ENCODE measurements around the gene HSFX4. TPM values are rescaled to one million over a fixed set of nuclear protein-coding genes. Genes with fewer than 3 reads are reported as not detected.

HSFX4 gene
- total RNA-seq, 2 donors from 2014 or later = not detected

DNA sequence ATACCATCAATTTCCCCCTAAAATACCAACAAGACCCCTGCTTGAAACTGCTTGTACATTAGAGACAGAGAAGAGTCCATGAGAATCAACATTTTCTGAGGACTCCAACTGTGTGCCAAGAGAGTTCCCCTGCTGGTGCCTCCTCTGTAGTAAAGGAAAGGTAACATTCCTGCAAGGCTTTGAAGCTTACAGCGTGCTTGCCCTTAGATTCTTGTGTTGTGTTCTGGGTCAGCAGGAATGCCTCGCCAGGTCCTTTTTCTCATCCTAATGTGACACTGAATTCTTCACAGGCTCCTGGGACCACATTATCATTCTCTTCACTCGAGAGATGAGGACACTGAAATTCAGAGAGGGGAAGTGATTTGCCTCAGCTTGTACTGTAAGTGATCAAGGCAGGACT, 18.6 kb downstream of the HSFX4 start:
- H3K4me1 ChIP-seq (ENCODE audit: control insufficient read depth, insufficient read depth, low read length) = no peaks in the 10 kb centered on the region
- 51 to 75% methylated on average over 2 to 3 of the region's 3 CpGs for WGBS, 2 experiments (ENCODE audit: insufficient coverage in 1 of 2, insufficient read length in 1 of 2)
- H3K27me3 ChIP-seq (ENCODE audit: control insufficient read depth, insufficient read depth, low read length, poor library complexity, severe bottlenecking) = no peaks in the 10 kb centered on the region
- H3K9me3 Mint-ChIP-seq = peaks cover 51% of the 10 kb centered on the region
- H3K9me3 ChIP-seq (ENCODE audit: control insufficient read depth, low read length) = no peaks in the 10 kb centered on the region
- no peak overlapping the region for H3K27ac ChIP-seq (ENCODE audit: low read depth, low read length)
- DNase-seq = peak; percentile 73
- no peaks in the 10 kb centered on the region for H3K27me3 Mint-ChIP-seq (ENCODE audit: insufficient read depth)
- peaks cover 34% of the 10 kb centered on the region for H3K36me3 ChIP-seq (ENCODE audit: control insufficient read depth, insufficient read depth, low read length)
- no peak overlapping the region for H3K9ac ChIP-seq (ENCODE audit: extremely low read depth, low read length, poor library complexity, severe bottlenecking)
- H3K27ac Mint-ChIP-seq = peak overlapping the region; percentile 49
- H3K36me3 Mint-ChIP-seq (ENCODE audit: low read depth) = peaks cover 34% of the 10 kb centered on the region
- peaks cover 9% of the 10 kb centered on the region for H3K4me1 Mint-ChIP-seq
- no peak overlapping the region for H3K4me3 ChIP-seq (ENCODE audit: low read length)
- TF ChIP-seq, protein P1, sequence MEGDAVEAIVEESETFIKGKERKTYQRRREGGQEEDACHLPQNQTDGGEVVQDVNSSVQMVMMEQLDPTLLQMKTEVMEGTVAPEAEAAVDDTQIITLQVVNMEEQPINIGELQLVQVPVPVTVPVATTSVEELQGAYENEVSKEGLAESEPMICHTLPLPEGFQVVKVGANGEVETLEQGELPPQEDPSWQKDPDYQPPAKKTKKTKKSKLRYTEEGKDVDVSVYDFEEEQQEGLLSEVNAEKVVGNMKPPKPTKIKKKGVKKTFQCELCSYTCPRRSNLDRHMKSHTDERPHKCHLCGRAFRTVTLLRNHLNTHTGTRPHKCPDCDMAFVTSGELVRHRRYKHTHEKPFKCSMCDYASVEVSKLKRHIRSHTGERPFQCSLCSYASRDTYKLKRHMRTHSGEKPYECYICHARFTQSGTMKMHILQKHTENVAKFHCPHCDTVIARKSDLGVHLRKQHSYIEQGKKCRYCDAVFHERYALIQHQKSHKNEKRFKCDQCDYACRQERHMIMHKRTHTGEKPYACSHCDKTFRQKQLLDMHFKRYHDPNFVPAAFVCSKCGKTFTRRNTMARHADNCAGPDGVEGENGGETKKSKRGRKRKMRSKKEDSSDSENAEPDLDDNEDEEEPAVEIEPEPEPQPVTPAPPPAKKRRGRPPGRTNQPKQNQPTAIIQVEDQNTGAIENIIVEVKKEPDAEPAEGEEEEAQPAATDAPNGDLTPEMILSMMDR (conservative IDR thresholded peaks at IDR 0.05) = peak; percentile 17
- no peak overlapping the region for H3K4me3 Mint-ChIP-seq

DNA sequence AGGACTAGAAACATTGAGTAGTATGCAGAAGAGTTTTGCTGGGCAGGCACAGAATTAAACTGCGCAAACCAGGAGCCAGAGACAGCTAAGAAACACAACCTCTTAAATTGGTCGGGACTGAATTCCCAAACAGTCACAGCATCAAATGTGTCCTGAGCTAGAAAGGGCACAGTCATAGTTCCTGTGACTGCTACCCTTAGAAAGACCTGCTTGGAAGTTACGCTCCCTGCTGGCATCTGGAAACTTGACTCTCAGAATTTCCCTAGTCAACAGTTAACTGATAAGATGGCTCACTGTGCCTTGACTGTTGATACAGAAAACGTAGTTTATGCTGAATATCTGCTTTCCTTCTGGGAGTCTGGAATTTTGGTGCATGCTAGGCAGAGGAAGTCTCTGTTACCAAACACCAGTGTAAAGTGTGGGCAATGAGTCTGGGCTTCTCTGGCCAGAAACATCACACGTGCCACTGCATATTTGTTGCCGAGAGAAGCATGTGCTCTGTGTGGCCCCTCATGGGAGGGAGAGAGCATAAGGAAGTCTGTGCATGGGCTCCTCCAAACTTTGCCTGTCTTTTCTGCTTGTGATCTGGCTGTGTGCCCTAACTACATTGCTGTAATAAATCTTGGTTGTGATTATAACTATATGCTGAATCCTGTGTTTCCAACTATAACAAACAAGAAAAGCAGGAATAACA, 20.5 kb downstream of the HSFX4 start:
- H3K4me3 Mint-ChIP-seq = no peak overlapping the region
- H3K36me3 Mint-ChIP-seq (ENCODE audit: low read depth) = peaks cover 38% of the 10 kb centered on the region

GRCh38 chrX:149950681-149951080, 21.3 kb downstream of the HSFX4 start:
- Mint-ChIP-seq H3K4me1 (peaks cover 9% of the 10 kb centered on the region), H3K36me3 (ENCODE audit: low read depth) (peaks cover 36% of the 10 kb centered on the region), H3K27me3 (ENCODE audit: insufficient read depth) (no peaks in the 10 kb centered on the region), H3K27ac (no peak overlapping the region), H3K4me3 (no peak overlapping the region), H3K9me3 (peaks cover 52% of the 10 kb centered on the region)
- Histone ChIP-seq H3K27me3 (ENCODE audit: control insufficient read depth, insufficient read depth, low read length, poor library complexity, severe bottlenecking) (no peaks in the 10 kb centered on the region), H3K27ac (ENCODE audit: low read depth, low read length) (no peak overlapping the region), H3K9me3 (ENCODE audit: control insufficient read depth, low read length) (no peaks in the 10 kb centered on the region), H3K9ac (ENCODE audit: extremely low read depth, low read length, poor library complexity, severe bottlenecking) (no peak overlapping the region), H3K4me3 (ENCODE audit: low read length) (no peak overlapping the region), H3K4me1 (ENCODE audit: control insufficient read depth, insufficient read depth, low read length) (no peaks in the 10 kb centered on the region), H3K36me3 (ENCODE audit: control insufficient read depth, insufficient read depth, low read length) (peaks cover 34% of the 10 kb centered on the region)
- TF ChIP-seq, protein P1 (conservative IDR thresholded peaks at IDR 0.05) = peak; percentile 55
- DNase-seq = no peak
- WGBS, 2 experiments (ENCODE audit: insufficient coverage in 1 of 2, insufficient read length in 1 of 2) = 79 to 86% methylated on average over 1 of the region's 1 CpG

More for the DNA sequence above, 20.5 kb downstream of the HSFX4 start:
- TF ChIP-seq, protein P1 (conservative IDR thresholded peaks at IDR 0.05) = no peak
- Histone ChIP-seq H3K27me3 (ENCODE audit: control insufficient read depth, insufficient read depth, low read length, poor library complexity, severe bottlenecking) (no peaks in the 10 kb centered on the region), H3K9me3 (ENCODE audit: control insufficient read depth, low read length) (no peaks in the 10 kb centered on the region), H3K36me3 (ENCODE audit: control insufficient read depth, insufficient read depth, low read length) (peaks cover 34% of the 10 kb centered on the region), H3K9ac (ENCODE audit: extremely low read depth, low read length, poor library complexity, severe bottlenecking) (no peak overlapping the region), H3K27ac (ENCODE audit: low read depth, low read length) (no peak overlapping the region), H3K4me1 (ENCODE audit: control insufficient read depth, insufficient read depth, low read length) (no peaks in the 10 kb centered on the region), H3K4me3 (ENCODE audit: low read length) (no peak overlapping the region)
- DNase-seq = no peak
- peaks cover 53% of the 10 kb centered on the region for H3K9me3 Mint-ChIP-seq
- no peaks in the 10 kb centered on the region for H3K27me3 Mint-ChIP-seq (ENCODE audit: insufficient read depth)
- H3K27ac Mint-ChIP-seq = no peak overlapping the region
- WGBS, 2 experiments (ENCODE audit: insufficient coverage in 1 of 2, insufficient read length in 1 of 2) = 90% methylated on average over 6 of the region's 6 CpGs; no CpG with 5 or more reads in 1 of the 2 experiments
- peaks cover 9% of the 10 kb centered on the region for H3K4me1 Mint-ChIP-seq
